Measurements from ENCODE around the gene IGFBP5. TPM values are rescaled to one million over a fixed set of nuclear protein-coding genes. Genes with fewer than 3 reads are reported as not detected.

IGFBP5 gene
- total and polyA plus RNA-seq, 2 donors (not counting 3 experiments of a cell fraction or from before 2014, with no cell fraction given), result 0.06 TPM; not detected in 1

GRCh38 chr2:216657980-216658379, 37.4 kb downstream of the IGFBP5 start:
- intact Hi-C loops (cut with micrococcal nuclease), result no loop called here
- POLR2A ChIA-PET, result no interaction called here
- no peak for FAIRE-seq

More at GRCh38 chr2:216657980-216658379, 37.4 kb downstream of the IGFBP5 start:
- no peaks in the 10 kb centered on the region for H3K9me1 ChIP-seq (replicated peaks; ENCODE audit: control insufficient read depth, extremely low read depth, insufficient read depth, low read length)
- H3K4me1 ChIP-seq (ENCODE audit: control insufficient read depth, extremely low read depth, insufficient read depth, low read length), result peaks cover 9% of the 10 kb centered on the region
- no peaks in the 10 kb centered on the region for H3K9me3 ChIP-seq (replicated peaks; ENCODE audit: control insufficient read depth, insufficient read depth, low read length)
- no TSS peak for BruUV-seq (replicated peaks)
- no peak overlapping the region for H3K4me2 ChIP-seq (ENCODE audit: insufficient read depth, low read length)
- no peak for TF ChIP-seq FOS (IDR thresholded peaks at IDR 0.05; ENCODE audit: borderline replicate concordance, insufficient read depth, low read length)
- TF ChIP-seq POLR2AphosphoS5 (IDR thresholded peaks at IDR 0.05; ENCODE audit: insufficient read depth, low read depth, low read length), result no peak
- no peak for TF ChIP-seq JUN (IDR thresholded peaks at IDR 0.05; ENCODE audit: borderline replicate concordance, insufficient read depth, insufficient read length, low read depth)
- no peak for TF ChIP-seq GATA2 (IDR thresholded peaks at IDR 0.05; ENCODE audit: insufficient read depth, insufficient read length, low read depth, low read length)
- no peak for TF ChIP-seq CTCF (IDR thresholded peaks at IDR 0.05; ENCODE audit: extremely low read depth in 1 of 2, insufficient read depth in 1 of 2, low read depth in 1 of 2, low read length in 2 of 2)
- no peak for TF ChIP-seq MYC (IDR thresholded peaks at IDR 0.05; ENCODE audit: low read depth, low read length)
- TF ChIP-seq EZH2 (IDR thresholded peaks at IDR 0.05; ENCODE audit: borderline replicate concordance, low read depth, low read length, severe bottlenecking), result no peak
- no peak for TF ChIP-seq POLR2A (IDR thresholded peaks at IDR 0.05; ENCODE audit: low read depth, low read length)
- TF ChIP-seq MAX (IDR thresholded peaks at IDR 0.05; ENCODE audit: insufficient read depth, insufficient read length), result no peak
- H2AFZ ChIP-seq (ENCODE audit: low read depth, low read length), result no peak overlapping the region
- H3K9ac ChIP-seq (replicated peaks; ENCODE audit: extremely low read depth, insufficient read depth, low read length), result no peak overlapping the region
- no peaks in the 10 kb centered on the region for H3K27me3 ChIP-seq (ENCODE audit: control insufficient read depth in 2 of 2, insufficient read depth in 2 of 2, low read length in 2 of 2)
- DNase-seq (ENCODE audit: low read depth, low spot score), result no peak
- H3K4me3 ChIP-seq (replicated peaks in 1 of 3; ENCODE audit: insufficient read depth in 1 of 3, low read depth in 1 of 3, low read length in 3 of 3), result no peak overlapping the region
- dilution Hi-C loops (cut with MboI; ENCODE audit: extremely low pct_ligation_motif_present, low sequenced_read_pairs), result loop anchor here (10.0 kb wide), 1 partner anchor 133 kb away; no protein-coding TSS in a partner anchor
- H3K79me2 ChIP-seq (ENCODE audit: control insufficient read depth, insufficient read depth, low read length), result peaks cover 3% of the 10 kb centered on the region
- CTCF ChIA-PET, result interaction anchor here (1.3 to 12.6 kb wide), 2 partner anchors 13 to 137 kb away, joined by 4 to 583 read pairs; no protein-coding TSS in a partner anchor
- H3K36me3 ChIP-seq (ENCODE audit: control insufficient read depth in 2 of 2, extremely low read depth in 1 of 2, insufficient read depth in 2 of 2, low read length in 2 of 2), result peaks cover 0 to 2% of the 10 kb centered on the region in 2 experiments
- no peaks in the 10 kb centered on the region for H4K20me1 ChIP-seq (replicated peaks; ENCODE audit: control insufficient read depth, extremely low read depth, insufficient read depth, low read length)
- no peak overlapping the region for H3K27ac ChIP-seq (ENCODE audit: insufficient read depth, low read depth, low read length)
